ENCODE measurements around the gene POLR1C. TPM values are rescaled to one million over a fixed set of nuclear protein-coding genes. Genes with fewer than 3 reads are reported as not detected.
A peak's percentile ranks its signal among the peaks of the same experiment; 100 is the strongest.

Gene POLR1C
- total RNA-seq, 2 donors from 2014 or later = 13.5 to 13.9 TPM

- no peak overlapping the region for H3K4me3 ChIP-seq
- no peak overlapping the region for H3K27ac ChIP-seq
- H3K4me1 ChIP-seq = peaks cover 0 to 7% of the 10 kb centered on the region in 2 donors
- H3K9me3 ChIP-seq = no peaks in the 10 kb centered on the region
- no peaks in the 10 kb centered on the region for H3K36me3 ChIP-seq
- no peak for DNase-seq (ENCODE audit: low spot score)
- no peak for TF ChIP-seq CTCF (IDR thresholded peaks at IDR 0.05)
- no peaks in the 10 kb centered on the region for H3K27me3 ChIP-seq
Observed at GRCh38 chr6:43469947-43470346, 46.9 kb upstream of the POLR1C start.

GRCh38 chr6:43471399-43471798, 45.5 kb upstream of the POLR1C start:
- no peaks in the 10 kb centered on the region for H3K36me3 ChIP-seq
- no peaks in the 10 kb centered on the region for H3K9me3 ChIP-seq
- DNase-seq (ENCODE audit: low spot score) = no peak
- TF ChIP-seq CTCF (IDR thresholded peaks at IDR 0.05) = no peak
- H3K27me3 ChIP-seq = no peaks in the 10 kb centered on the region
- no peak overlapping the region for H3K27ac ChIP-seq
- no peak overlapping the region for H3K4me3 ChIP-seq
- H3K4me1 ChIP-seq = peaks cover 0 to 7% of the 10 kb centered on the region in 2 donors

DNA sequence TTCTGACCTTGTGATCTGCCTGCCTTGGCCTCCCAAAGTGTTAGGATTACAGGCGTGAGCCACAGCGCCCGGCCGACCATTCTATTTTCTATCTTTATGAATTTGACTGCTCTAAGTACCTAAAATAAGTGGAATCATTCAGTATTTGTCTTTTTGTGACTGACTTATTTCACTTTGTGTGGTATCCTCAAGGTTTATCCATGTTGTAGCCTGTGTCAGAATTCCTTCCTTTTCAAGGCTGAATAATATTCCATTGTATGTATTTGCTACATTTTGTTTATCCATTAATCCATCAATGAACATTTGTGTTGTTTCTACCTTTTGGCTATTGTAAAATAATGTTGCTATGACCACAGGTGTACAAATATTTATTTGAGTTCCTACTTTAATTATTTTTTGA, 44.4 kb upstream of the POLR1C start:
- no peak for DNase-seq (ENCODE audit: low spot score)
- H3K27ac ChIP-seq = no peak overlapping the region
- no peak overlapping the region for H3K4me3 ChIP-seq
- no peak for TF ChIP-seq CTCF (IDR thresholded peaks at IDR 0.05)
- H3K36me3 ChIP-seq = no peaks in the 10 kb centered on the region
- no peaks in the 10 kb centered on the region for H3K9me3 ChIP-seq
- no peaks in the 10 kb centered on the region for H3K27me3 ChIP-seq
- peaks cover 0 to 12% of the 10 kb centered on the region in 2 donors for H3K4me1 ChIP-seq

DNA sequence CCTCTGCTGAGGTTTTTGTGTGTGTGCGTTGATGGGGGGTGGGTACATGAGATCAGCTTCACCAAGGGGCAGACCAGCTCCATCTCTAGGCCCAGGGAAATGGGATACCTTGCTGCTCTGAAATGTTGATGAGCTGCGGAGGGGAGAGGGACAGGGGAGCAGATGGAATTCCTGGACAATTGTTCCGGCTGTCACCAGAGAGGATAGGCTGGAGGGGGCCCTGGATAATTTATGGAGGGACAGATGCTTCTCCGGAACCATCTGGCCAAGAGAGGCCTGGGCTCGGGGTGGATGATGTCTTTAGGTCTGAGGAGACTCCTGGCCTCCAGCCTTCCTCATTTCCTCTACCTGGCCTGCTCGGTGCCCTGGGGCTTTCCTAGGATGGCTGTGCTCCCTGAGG, 41.4 kb upstream of the POLR1C start:
- no peak for TF ChIP-seq CTCF (IDR thresholded peaks at IDR 0.05)
- Histone ChIP-seq H3K4me1 (peaks cover 0 to 19% of the 10 kb centered on the region in 2 donors), H3K27ac (no peak overlapping the region), H3K4me3 (no peak overlapping the region), H3K36me3 (no peaks in the 10 kb centered on the region), H3K27me3 (no peaks in the 10 kb centered on the region), H3K9me3 (no peaks in the 10 kb centered on the region)
- no peak for DNase-seq (ENCODE audit: low spot score)

DNA sequence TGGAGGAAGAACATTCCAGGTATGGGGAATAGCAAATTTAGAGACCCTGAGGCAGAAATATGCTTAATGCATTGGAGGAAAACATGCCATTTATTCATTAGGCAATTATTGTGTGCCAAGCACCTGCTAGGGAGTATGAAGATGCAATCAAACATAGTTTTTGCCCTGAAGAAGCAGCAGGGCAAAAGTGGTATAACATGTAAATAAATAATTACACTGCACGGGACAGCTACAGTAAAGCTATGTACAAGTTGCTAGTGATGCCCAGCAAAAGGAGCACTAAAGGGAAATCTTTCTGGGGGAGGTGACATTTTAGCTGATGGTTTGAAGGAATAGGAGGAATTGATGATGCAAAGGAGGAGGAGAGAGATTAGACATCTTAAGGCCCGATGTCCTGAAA, 40.1 kb upstream of the POLR1C start:
- H3K4me1 ChIP-seq = peaks cover 0 to 19% of the 10 kb centered on the region in 2 donors
- peak overlapping the region; percentile 81 to 82 for H3K27ac ChIP-seq
- H3K36me3 ChIP-seq = no peaks in the 10 kb centered on the region
- peak overlapping the region in 1 of 2 donors; percentile 73 for H3K4me3 ChIP-seq
- DNase-seq (ENCODE audit: low spot score) = no peak
- no peaks in the 10 kb centered on the region for H3K9me3 ChIP-seq
- H3K27me3 ChIP-seq = no peaks in the 10 kb centered on the region
- no peak for TF ChIP-seq CTCF (IDR thresholded peaks at IDR 0.05)

DNA sequence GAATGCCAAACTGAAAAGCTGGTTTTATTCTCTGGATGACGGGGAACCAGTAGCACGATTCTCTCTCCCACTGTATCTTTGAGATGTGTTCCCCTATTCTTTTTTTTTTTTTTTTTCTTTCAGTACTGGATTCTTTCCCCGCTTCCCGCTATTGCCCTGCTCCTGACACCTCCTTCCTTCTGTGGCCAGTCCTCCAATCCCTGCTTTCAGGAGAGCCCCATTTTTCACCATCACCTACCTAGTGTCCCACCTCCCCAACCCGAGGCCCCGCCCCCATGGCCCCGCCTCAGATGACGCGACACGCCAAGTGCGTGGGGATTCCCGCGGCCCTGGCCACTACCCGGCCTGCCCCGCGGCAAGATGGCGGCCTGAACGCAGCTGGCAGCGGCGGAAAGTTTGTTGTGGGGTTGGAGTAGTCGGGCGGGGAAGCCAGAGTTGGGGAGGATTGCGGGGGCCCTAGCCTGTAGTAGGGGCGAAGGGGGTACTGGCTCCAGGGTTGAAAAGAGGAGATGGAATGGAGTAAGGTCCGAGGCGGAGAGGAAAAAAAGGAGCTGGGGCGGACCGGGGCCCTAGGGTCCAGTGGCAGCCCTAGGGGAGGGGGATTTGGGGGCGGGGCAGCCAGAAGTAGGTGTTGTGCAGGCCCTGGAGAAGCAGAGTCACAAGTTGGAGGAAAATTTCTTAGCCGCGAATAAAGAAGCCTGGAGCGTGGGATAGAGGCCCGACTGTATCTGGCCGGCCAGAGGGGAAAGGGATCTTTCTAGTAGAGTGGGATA, 39.5 kb upstream of the POLR1C start, which contains the start of gene TJAP1:
Gene TJAP1, plus strand, starts transcription at position 336 of the 773 bp plus-strand sequence. CDS start 21,432 bp downstream, outside the sequence.
- Histone ChIP-seq H3K27ac (peak within 1 kb of the TSS; percentile 81 to 82), H3K4me3 (peak within 1 kb of the TSS; percentile 73 to 77), H3K36me3 (no peaks in the 10 kb centered on the region), H3K9me3 (no peaks in the 10 kb centered on the region), H3K4me1 (peaks cover 0 to 19% of the 10 kb centered on the region in 2 donors), H3K27me3 (no peaks in the 10 kb centered on the region)
- peak; percentile 90 for DNase-seq (ENCODE audit: low spot score)
- TF ChIP-seq CTCF (IDR thresholded peaks at IDR 0.05) = no peak
